HepG2 (cell line): ENCODE data around the gene DNAJC8. TPM values are rescaled to one million over a fixed set of nuclear protein-coding genes. Genes with fewer than 3 reads are reported as not detected.

ENCODE experiments used
- ARNT ChIP-seq: fragments of 450-650 bp; IDR thresholded peaks from 2 replicates; pipeline ENCODE4 v1.6.1; 2017
- FOXA3 ChIP-seq: IDR thresholded peaks from 2 replicates; pipeline ENCODE4 v1.6.1; 2016; ENCODE audit warnings: missing genetic modification reagents, missing compliant biosample characterization
- FOXP1 ChIP-seq, 2 experiments: fragments of 450-650 bp in 1 of 2; IDR thresholded peaks; 2 replicates each; pipeline ENCODE4 v1.6.1; 2017 to 2018; ENCODE audit warnings: antibody characterized with exemption in 1 of 2
- KAT2B ChIP-seq: fragments of 150-350 bp; IDR thresholded peaks from 2 replicates; pipeline ENCODE4 v1.6.1; 2014; ENCODE audit warnings: low read depth, low read length, borderline replicate concordance
- MAZ ChIP-seq, 2 experiments: sonication (generic) in 1 of 2; formaldehyde crosslinking in 1 of 2; IDR thresholded peaks; 2 replicates each; pipeline versions ENCODE4 v1.5.0 to v1.6.1; 2012 to 2020; ENCODE audit warnings: low read depth in 2 of 2, mild to moderate bottlenecking in 2 of 2, borderline replicate concordance in 1 of 2, improper control_type of control experiment in 1 of 2, low read length in 1 of 2, missing genetic modification reagents in 1 of 2, moderate library complexity in 1 of 2
- MTF1 ChIP-seq: sonication (generic); formaldehyde crosslinking; IDR thresholded peaks from 2 replicates; pipeline ENCODE4 v1.5.0; 2020; ENCODE audit warnings: missing genetic modification reagents
- NFATC3 ChIP-seq: sonication (generic); formaldehyde crosslinking; IDR thresholded peaks from 2 replicates; pipeline ENCODE4 v1.5.1; 2020; ENCODE audit warnings: mild to moderate bottlenecking, missing genetic modification reagents
- PAX8 ChIP-seq: sonication (generic); formaldehyde crosslinking; IDR thresholded peaks from 2 replicates; pipeline ENCODE4 v1.8.0; 2022; ENCODE audit warnings: mild to moderate bottlenecking, missing genetic modification reagents, borderline replicate concordance
- RARG ChIP-seq: sonication (generic); formaldehyde crosslinking; IDR thresholded peaks from 2 replicates; pipeline ENCODE4 v1.4.0; 2020; ENCODE audit warnings: low read depth, mild to moderate bottlenecking, missing genetic modification reagents
- ZFP41 ChIP-seq: sonication (generic); formaldehyde crosslinking; IDR thresholded peaks from 2 replicates; pipeline ENCODE4 v1.4.0; 2020; ENCODE audit warnings: mild to moderate bottlenecking, missing genetic modification reagents, borderline replicate concordance
- ZNF230 ChIP-seq: sonication (generic); formaldehyde crosslinking; IDR thresholded peaks from 2 replicates; pipeline ENCODE4 v1.4.0; 2020; ENCODE audit warnings: mild to moderate bottlenecking, missing genetic modification reagents
- ZNF337 ChIP-seq: sonication (generic); formaldehyde crosslinking; IDR thresholded peaks from 2 replicates; pipeline ENCODE4 v1.5.1; 2020; ENCODE audit warnings: missing genetic modification reagents, low read depth, mild to moderate bottlenecking, borderline replicate concordance
- ZNF431 ChIP-seq: sonication (generic); formaldehyde crosslinking; IDR thresholded peaks from 2 replicates; pipeline ENCODE4 v1.9.0; 2022; ENCODE audit warnings: missing genetic modification reagents, low read depth, mild to moderate bottlenecking, borderline replicate concordance
- ZNF569 ChIP-seq: sonication (generic); formaldehyde crosslinking; IDR thresholded peaks from 2 replicates; pipeline ENCODE4 v1.5.0; 2020; ENCODE audit warnings: mild to moderate bottlenecking, missing genetic modification reagents, moderate library complexity, borderline replicate concordance
- ZNF746 ChIP-seq: sonication (generic); formaldehyde crosslinking; IDR thresholded peaks from 2 replicates; pipeline ENCODE4 v1.8.0; 2022; ENCODE audit warnings: mild to moderate bottlenecking, missing genetic modification reagents
- ZNF777 ChIP-seq: sonication (generic); formaldehyde crosslinking; IDR thresholded peaks from 2 replicates; pipeline ENCODE4 v1.4.0; 2020; ENCODE audit warnings: missing genetic modification reagents
- polyA plus RNA-seq, 8 experiments: library from polyadenylated mRNA; depleted of rRNA in 3 of 8; stranded (reverse) in 7 of 8; unstranded in 1 of 8; fragments of >200 nt; fragmentation: Illumina TruSeq in 4 of 8; extraction: Trizol in 4 of 8; gene quantifications; 2 replicates each; pipeline versions ENCODE4 v1.2.1 to v1.2.3, GENCODE V29; 2011 to 2016; ENCODE audit warnings: low read depth in 4 of 8, missing spikeins in 1 of 8, mixed read lengths in 1 of 8; ENCODE audit not compliant: insufficient read depth in 1 of 8
- total RNA-seq, 5 experiments: library from RNA; depleted of rRNA; stranded (reverse); fragments of >200 nt; fragmentation: Illumina TruSeq; extraction: Trizol; gene quantifications; 2 replicates each; pipeline ENCODE4 v1.2.3, GENCODE V29; 2016; ENCODE audit warnings: low read depth in 1 of 5
- TF ChIP-seq, protein P1 (sequence below): sonication (generic); formaldehyde crosslinking; IDR thresholded peaks from 2 replicates; pipeline ENCODE4 v1.4.0; 2020; ENCODE audit warnings: mild to moderate bottlenecking, missing genetic modification reagents
- TF ChIP-seq, protein P2 (sequence below): sonication (generic); formaldehyde crosslinking; IDR thresholded peaks from 2 replicates; pipeline ENCODE4 v1.4.0; 2020; ENCODE audit warnings: mild to moderate bottlenecking, missing genetic modification reagents, borderline replicate concordance

The DNAJC8 gene
- total and polyA plus RNA-seq, 2 of the 13 experiments (the other 11 are each of a cell fraction or from before 2014, with no cell fraction given): 54.5 to 126 TPM

DNA sequence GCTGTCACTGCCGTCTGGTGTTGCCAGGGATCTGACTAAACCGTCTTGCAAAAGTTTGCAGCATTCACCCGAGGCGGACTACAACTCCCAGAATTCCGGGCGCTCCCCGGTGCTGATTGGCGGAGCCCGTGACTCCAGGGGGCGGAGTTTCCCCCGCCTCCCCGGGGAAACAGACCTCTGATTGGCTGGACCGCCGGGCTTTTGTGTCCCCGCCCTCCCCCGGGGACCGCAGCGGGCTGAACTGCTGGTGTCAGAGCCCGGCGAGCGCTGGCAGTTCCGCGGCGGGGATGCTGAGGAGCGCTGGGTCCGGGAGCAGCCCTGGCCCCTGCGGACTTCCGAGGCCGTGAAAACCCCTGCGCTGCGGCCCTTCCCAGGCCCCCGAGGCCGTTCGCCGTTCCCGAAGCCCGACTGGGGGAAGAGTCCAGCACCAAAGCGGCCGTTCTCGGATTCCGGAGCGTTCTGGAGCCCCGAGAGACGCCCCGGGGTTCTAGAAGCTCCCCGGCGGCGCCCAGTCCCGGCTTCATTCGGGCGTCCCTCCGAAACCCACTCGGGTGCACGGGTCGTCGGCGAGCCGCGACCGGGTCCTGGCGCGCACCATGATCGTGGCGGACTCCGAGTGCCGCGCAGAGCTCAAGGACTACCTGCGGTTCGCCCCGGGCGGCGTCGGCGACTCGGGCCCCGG is 26.6 kb upstream of the DNAJC8 start, which contains the start of gene SESN2 (continued):
- TF ChIP-seq, protein P1, sequence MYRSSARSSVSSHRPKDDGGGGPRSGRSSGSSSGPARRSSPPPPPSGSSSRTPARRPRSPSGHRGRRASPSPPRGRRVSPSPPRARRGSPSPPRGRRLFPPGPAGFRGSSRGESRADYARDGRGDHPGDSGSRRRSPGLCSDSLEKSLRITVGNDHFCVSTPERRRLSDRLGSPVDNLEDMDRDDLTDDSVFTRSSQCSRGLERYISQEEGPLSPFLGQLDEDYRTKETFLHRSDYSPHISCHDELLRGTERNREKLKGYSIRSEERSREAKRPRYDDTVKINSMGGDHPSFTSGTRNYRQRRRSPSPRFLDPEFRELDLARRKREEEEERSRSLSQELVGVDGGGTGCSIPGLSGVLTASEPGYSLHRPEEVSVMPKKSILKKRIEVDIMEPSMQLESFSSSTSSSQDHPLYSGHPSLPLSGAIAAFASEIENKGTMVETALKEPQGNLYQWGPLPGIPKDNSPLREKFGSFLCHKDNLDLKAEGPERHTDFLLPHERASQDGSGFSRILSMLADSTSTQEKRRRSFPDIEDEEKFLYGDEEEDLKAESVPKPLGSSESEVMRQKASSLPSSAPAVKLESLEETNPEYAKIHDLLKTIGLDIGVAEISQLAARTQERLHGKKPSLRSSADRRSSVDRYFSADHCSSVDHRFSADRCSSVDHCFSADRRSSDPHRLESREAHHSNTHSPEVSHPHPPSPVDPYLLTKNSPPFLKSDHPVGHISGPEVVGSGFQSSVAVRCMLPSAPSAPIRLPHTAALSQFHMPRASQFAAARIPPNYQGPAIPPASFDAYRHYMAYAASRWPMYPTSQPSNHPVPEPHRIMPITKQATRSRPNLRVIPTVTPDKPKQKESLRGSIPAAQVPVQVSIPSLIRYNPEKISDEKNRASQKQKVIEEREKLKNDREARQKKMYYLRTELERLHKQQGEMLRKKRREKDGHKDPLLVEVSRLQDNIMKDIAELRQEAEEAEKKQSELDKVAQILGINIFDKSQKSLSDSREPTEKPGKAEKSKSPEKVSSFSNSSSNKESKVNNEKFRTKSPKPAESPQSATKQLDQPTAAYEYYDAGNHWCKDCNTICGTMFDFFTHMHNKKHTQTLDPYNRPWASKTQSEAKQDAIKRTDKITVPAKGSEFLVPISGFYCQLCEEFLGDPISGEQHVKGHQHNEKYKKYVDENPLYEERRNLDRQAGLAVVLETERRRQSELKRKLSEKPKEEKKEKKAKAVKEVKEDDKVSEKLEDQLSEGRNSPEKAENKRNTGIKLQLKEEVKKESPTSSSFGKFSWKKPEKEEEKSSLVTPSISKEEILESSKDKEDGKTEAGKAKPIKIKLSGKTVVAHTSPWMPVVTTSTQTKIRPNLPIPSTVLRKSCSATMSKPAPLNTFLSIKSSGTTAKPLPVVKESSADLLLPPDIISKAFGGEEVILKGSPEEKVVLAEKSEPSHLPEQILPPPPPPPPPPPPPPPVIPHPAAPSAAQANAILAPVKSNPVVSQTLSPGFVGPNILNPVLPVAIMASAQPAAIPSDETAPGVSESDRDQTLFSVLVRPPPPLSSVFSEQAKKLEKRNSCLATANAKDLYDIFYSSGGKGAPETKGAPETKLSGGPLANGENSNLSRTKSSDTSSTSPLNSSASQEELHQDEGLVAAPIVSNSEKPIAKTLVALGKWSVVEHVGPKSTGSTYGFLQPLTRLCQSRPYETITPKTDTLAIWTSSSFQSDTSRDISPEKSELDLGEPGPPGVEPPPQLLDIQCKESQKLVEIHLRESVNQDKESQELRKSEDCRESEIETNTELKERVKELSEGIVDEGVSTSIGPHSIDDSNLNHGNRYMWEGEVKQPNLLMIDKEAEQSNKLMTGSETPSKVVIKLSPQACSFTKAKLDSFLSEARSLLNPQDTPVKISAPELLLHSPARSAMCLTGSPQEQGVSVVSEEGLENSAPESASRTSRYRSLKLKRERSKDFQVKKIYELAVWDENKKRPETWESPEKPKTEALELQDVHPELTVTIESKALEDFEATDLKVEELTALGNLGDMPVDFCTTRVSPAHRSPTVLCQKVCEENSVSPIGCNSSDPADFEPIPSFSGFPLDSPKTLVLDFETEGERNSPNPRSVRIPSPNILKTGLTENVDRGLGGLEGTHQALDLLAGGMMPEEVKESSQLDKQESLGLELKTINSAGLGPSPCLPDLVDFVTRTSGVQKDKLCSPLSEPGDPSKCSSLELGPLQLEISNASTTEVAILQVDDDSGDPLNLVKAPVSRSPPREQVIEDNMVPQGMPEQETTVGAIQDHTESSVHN (CRISPR knock-in tag): no peak
- TF ChIP-seq FOXP1 (IDR thresholded peaks at IDR 0.05) (no peak), FOXP1 (CRISPR knock-in tag; IDR thresholded peaks at IDR 0.05) (no peak), PAX8 (CRISPR knock-in tag) (no peak), ZNF337 (CRISPR knock-in tag) (no peak), MAZ (IDR thresholded peaks at IDR 0.05; ENCODE audit: borderline replicate concordance, low read depth, low read length) (peak; percentile 54; the same call in 1 of the 2 replicates), MAZ (CRISPR knock-in tag; IDR thresholded peaks at IDR 0.05; ENCODE audit: low read depth) (peak; percentile 65; the same call in 1 of the 2 replicates), FOXA3 (no peak), ARNT (no peak), ZNF431 (CRISPR knock-in tag) (no peak), NFATC3 (CRISPR knock-in tag) (no peak), ZNF230 (0 out of 2 replicates have a peak, but pooled peaks have one; percentile 47), KAT2B (no peak), ZNF777 (CRISPR knock-in tag) (peak; percentile 83), MTF1 (no peak), RARG (CRISPR knock-in tag) (no peak), ZNF569 (CRISPR knock-in tag) (no peak), ZNF746 (CRISPR knock-in tag) (no peak), ZFP41 (peak; percentile 15; the same call in 1 of the 2 replicates)
- TF ChIP-seq, protein P2, sequence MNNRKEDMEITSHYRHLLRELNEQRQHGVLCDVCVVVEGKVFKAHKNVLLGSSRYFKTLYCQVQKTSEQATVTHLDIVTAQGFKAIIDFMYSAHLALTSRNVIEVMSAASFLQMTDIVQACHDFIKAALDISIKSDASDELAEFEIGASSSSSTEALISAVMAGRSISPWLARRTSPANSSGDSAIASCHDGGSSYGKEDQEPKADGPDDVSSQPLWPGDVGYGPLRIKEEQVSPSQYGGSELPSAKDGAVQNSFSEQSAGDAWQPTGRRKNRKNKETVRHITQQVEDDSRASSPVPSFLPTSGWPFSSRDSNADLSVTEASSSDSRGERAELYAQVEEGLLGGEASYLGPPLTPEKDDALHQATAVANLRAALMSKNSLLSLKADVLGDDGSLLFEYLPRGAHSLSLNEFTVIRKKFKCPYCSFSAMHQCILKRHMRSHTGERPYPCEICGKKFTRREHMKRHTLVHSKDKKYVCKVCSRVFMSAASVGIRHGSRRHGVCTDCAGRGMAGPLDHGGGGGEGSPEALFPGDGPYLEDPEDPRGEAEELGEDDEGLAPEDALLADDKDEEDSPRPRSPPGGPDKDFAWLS (CRISPR knock-in tag): no peak
